ENCODE data around the gene FAM120A.

The FAM120A gene

DNA sequence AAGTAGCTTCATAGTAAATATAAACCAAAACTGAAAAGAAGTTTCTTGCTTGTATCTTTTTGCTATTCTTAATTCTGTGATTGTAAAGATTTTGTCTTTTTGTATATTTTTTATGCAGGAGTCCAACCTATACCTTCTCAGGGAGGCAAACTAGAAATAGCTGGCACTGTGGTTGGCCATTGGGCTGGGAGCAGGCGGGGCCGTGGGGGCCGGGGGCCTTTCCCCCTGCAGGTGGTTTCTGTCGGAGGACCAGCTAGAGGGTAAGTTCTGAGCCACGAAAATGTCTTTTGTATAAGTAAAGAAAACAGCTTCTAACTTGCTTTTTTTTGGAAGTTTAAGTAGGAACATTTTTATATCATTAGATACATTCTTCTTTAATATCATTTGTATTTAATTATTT, 109.5 kb downstream of the FAM120A start:
- no peak for TF ChIP-seq CTCF (IDR thresholded peaks at IDR 0.05; ENCODE audit: low read depth, low read length, missing control alignments)
- DNase-seq (ENCODE audit: extremely low read depth, low read depth): no peak
- H3K4me3 ChIP-seq (replicated peaks; ENCODE audit: low read depth, low read length): no peak overlapping the region

- TF ChIP-seq CTCF (IDR thresholded peaks at IDR 0.05; ENCODE audit: low read depth, low read length, missing control alignments): no peak
- DNase-seq (ENCODE audit: extremely low read depth, low read depth): no peak
- no peak overlapping the region for H3K4me3 ChIP-seq (replicated peaks; ENCODE audit: low read depth, low read length)
These were observed 110.7 kb downstream of the FAM120A start for GRCh38 chr9:93562157-93562556.

DNA sequence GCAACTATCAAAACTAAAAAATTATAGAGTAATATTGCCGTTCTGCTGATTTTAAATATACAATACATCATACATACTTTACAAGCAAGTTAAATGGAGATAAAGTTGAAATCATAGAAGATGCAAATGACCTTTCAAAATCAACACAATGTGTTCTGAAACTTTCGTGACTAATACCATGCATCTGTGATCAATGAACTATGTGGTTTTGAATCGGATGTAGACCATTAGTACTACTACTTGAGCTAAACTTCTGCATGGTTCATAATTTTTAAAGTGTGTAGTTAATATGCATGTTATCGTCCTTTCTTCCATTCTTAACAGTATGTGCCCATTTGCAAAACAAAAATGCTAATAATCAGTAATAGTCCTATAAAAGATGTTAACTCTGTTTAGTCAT, 113.6 kb downstream of the FAM120A start:
- DNase-seq (ENCODE audit: extremely low read depth, low read depth): no peak
- no peak for TF ChIP-seq CTCF (IDR thresholded peaks at IDR 0.05; ENCODE audit: low read depth, low read length, missing control alignments)
- no peak overlapping the region for H3K4me3 ChIP-seq (replicated peaks; ENCODE audit: low read depth, low read length)

GRCh38 chr9:93566408-93567270, 115.2 kb downstream of the FAM120A start:
- TF ChIP-seq CTCF (IDR thresholded peaks at IDR 0.05; ENCODE audit: low read depth, low read length, missing control alignments): peak; percentile 93
- peak; percentile 71 for DNase-seq (ENCODE audit: extremely low read depth, low read depth)
- H3K4me3 ChIP-seq (replicated peaks; ENCODE audit: low read depth, low read length): peak overlapping the region; percentile 58

GRCh38 chr9:93567271-93567959, 115.9 kb downstream of the FAM120A start:
- TF ChIP-seq CTCF (IDR thresholded peaks at IDR 0.05; ENCODE audit: low read depth, low read length, missing control alignments): no peak
- no peak for DNase-seq (ENCODE audit: extremely low read depth, low read depth)
- peak overlapping the region; percentile 58 for H3K4me3 ChIP-seq (replicated peaks; ENCODE audit: low read depth, low read length)

DNA sequence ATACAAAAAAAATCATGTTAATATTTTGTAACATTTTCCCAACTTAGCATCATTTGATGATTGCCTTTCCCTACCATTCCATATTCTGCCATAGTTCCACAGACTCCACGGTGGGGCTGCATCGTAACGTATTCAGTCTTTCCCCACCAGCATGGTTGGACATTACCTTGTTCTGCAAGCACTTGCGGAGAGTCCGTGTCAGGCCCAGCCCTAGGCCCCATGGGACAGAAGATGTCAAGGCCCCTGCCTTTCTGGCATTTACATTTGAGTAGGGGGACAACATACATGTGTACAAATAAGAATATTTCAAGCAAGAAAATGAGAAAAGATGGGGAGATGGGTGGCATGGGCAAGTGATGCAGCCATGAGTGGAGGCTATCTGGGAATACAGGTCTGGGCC, 116.7 kb downstream of the FAM120A start:
- H3K4me3 ChIP-seq (replicated peaks; ENCODE audit: low read depth, low read length): no peak overlapping the region
- no peak for DNase-seq (ENCODE audit: extremely low read depth, low read depth)
- no peak for TF ChIP-seq CTCF (IDR thresholded peaks at IDR 0.05; ENCODE audit: low read depth, low read length, missing control alignments)

Measured in HFF-Myc (cell line).